ENCODE results near the gene AGBL1.

The AGBL1 gene

GRCh38 chr15:86591158-86591557 lies 511.5 kb downstream of the AGBL1 start:
- no peak overlapping the region for H3K4me3 ChIP-seq (replicated peaks in 1 of 2; ENCODE audit: low read depth in 2 of 2, low read length in 2 of 2)
- TF ChIP-seq CTCF (IDR thresholded peaks at IDR 0.05; ENCODE audit: low read depth, low read length) = no peak
- no peak for DNase-seq (ENCODE audit: low read depth in 2 of 2)

- H3K4me3 ChIP-seq (replicated peaks in 1 of 2; ENCODE audit: low read depth in 2 of 2, low read length in 2 of 2) = no peak overlapping the region
- DNase-seq (ENCODE audit: low read depth in 2 of 2) = no peak
- no peak for TF ChIP-seq CTCF (IDR thresholded peaks at IDR 0.05; ENCODE audit: low read depth, low read length)
Observed at GRCh38 chr15:86591994-86592735, 512.5 kb downstream of the AGBL1 start.

- no peak overlapping the region for H3K4me3 ChIP-seq (replicated peaks in 1 of 2; ENCODE audit: low read depth in 2 of 2, low read length in 2 of 2)
- no peak for TF ChIP-seq CTCF (IDR thresholded peaks at IDR 0.05; ENCODE audit: low read depth, low read length)
- DNase-seq (ENCODE audit: low read depth in 2 of 2) = peak in 1 of 2 donors; percentile 4
Observed at GRCh38 chr15:86595741-86596140, 516.1 kb downstream of the AGBL1 start.

- DNase-seq (ENCODE audit: low read depth in 2 of 2) = no peak
- TF ChIP-seq CTCF (IDR thresholded peaks at IDR 0.05; ENCODE audit: low read depth, low read length) = no peak
Observed at GRCh38 chr15:86603466-86603865, 523.8 kb downstream of the AGBL1 start.

GRCh38 chr15:86608461-86609205 lies 529.0 kb downstream of the AGBL1 start:
- peak in 1 of 2 donors; percentile 2 for DNase-seq (ENCODE audit: low read depth in 2 of 2)
- no peak for TF ChIP-seq CTCF (IDR thresholded peaks at IDR 0.05; ENCODE audit: low read depth, low read length)
- no peak overlapping the region for H3K4me3 ChIP-seq (replicated peaks in 1 of 2; ENCODE audit: low read depth in 2 of 2, low read length in 2 of 2)

More at GRCh38 chr15:86603466-86603865, 523.8 kb downstream of the AGBL1 start:
- H3K4me3 ChIP-seq (replicated peaks in 1 of 2; ENCODE audit: low read depth in 2 of 2, low read length in 2 of 2) = no peak overlapping the region

GRCh38 chr15:86609275-86609674 lies 529.6 kb downstream of the AGBL1 start:
- H3K4me3 ChIP-seq (replicated peaks in 1 of 2; ENCODE audit: low read depth in 2 of 2, low read length in 2 of 2) = no peak overlapping the region
- no peak for TF ChIP-seq CTCF (IDR thresholded peaks at IDR 0.05; ENCODE audit: low read depth, low read length)
- no peak for DNase-seq (ENCODE audit: low read depth in 2 of 2)
